ENCODE measurements around the gene SERINC3.
"Not testable (repeated sequence)": the region's sequence is repeated elsewhere in the genome, so short reads cannot be mapped to it uniquely, and the experiment has no call there.

Gene SERINC3

GRCh38 chr20:44521484-44522481, at the start of gene SERINC3:
TSS of gene SERINC3 (minus strand) at chr20:44522070. CDS start at chr20:44521951, 119 bp downstream.
- peak; percentile 96 for DNase-seq

- DNase-seq: no peak
These were observed 49.6 kb upstream of the SERINC3 start for GRCh38 chr20:44571362-44571988.

GRCh38 chr20:44570367-44570766, 48.5 kb upstream of the SERINC3 start:
- no peak for DNase-seq

GRCh38 chr20:44566811-44567210, 44.9 kb upstream of the SERINC3 start:
- no peak for DNase-seq

GRCh38 chr20:44566018-44566417, 44.1 kb upstream of the SERINC3 start:
- DNase-seq: no peak

- no peak for DNase-seq
These were observed 40.0 kb upstream of the SERINC3 start for GRCh38 chr20:44561876-44562275.

- not testable (repeated sequence) for DNase-seq
These were observed 38.9 kb upstream of the SERINC3 start for GRCh38 chr20:44560818-44561217.

GRCh38 chr20:44560229-44560628, 38.4 kb upstream of the SERINC3 start:
- DNase-seq: no peak

- no peak for DNase-seq
These were observed 37.4 kb upstream of the SERINC3 start for GRCh38 chr20:44559302-44559701.

- DNase-seq: no peak
These were observed 31.4 kb upstream of the SERINC3 start for GRCh38 chr20:44552950-44553908.

- no peak for DNase-seq
These were observed 30.7 kb upstream of the SERINC3 start for GRCh38 chr20:44552568-44552949.

- no peak for DNase-seq
These were observed 30.2 kb upstream of the SERINC3 start for GRCh38 chr20:44552050-44552449.

GRCh38 chr20:44549123-44549522, 27.3 kb upstream of the SERINC3 start:
- DNase-seq: no peak

GRCh38 chr20:44547419-44547818, 25.5 kb upstream of the SERINC3 start:
- DNase-seq: no peak

- DNase-seq: no peak
These were observed 22.4 kb upstream of the SERINC3 start for GRCh38 chr20:44544263-44544662.

- no peak for DNase-seq
These were observed 21.5 kb upstream of the SERINC3 start for GRCh38 chr20:44543358-44543757.

- no peak for DNase-seq
These were observed 21.0 kb upstream of the SERINC3 start for GRCh38 chr20:44542890-44543289.

- DNase-seq: no peak
These were observed 20.1 kb upstream of the SERINC3 start for GRCh38 chr20:44541992-44542391.

GRCh38 chr20:44540834-44541233, 19.0 kb upstream of the SERINC3 start:
- DNase-seq: peak; percentile 70

GRCh38 chr20:44537993-44538392, 16.1 kb upstream of the SERINC3 start:
- no peak for DNase-seq

- no peak for DNase-seq
These were observed 14.3 kb upstream of the SERINC3 start for GRCh38 chr20:44536175-44536574.

- DNase-seq: no peak
These were observed 12.1 kb upstream of the SERINC3 start for GRCh38 chr20:44533928-44534327.

GRCh38 chr20:44532981-44533331, 11.1 kb upstream of the SERINC3 start:
- DNase-seq: no peak

Data from islet precursor cell (in vitro differentiated cells).